ENCODE data around the gene EFCAB12.

The EFCAB12 gene

DNA sequence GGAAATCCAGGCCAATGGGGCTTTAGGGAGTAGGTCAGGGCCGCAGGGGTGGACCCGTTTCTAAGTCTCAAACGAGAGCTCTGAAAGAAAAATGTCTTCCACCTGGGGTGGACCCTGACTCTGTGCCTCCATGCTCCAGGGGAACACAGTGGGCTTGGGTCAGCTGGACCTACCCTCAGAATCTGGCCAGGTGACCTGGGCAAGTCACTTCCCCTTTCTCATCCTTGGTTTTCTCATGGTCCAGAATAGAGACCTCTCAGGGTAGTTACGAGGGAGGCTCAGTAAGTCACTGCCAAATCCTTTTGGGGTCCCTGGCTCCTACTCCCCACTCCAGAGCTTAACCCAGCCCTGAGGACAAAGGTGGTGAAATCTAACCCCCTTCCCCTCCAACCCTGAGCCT is 25.8 kb downstream of the EFCAB12 start:
- TF ChIP-seq, protein P1, sequence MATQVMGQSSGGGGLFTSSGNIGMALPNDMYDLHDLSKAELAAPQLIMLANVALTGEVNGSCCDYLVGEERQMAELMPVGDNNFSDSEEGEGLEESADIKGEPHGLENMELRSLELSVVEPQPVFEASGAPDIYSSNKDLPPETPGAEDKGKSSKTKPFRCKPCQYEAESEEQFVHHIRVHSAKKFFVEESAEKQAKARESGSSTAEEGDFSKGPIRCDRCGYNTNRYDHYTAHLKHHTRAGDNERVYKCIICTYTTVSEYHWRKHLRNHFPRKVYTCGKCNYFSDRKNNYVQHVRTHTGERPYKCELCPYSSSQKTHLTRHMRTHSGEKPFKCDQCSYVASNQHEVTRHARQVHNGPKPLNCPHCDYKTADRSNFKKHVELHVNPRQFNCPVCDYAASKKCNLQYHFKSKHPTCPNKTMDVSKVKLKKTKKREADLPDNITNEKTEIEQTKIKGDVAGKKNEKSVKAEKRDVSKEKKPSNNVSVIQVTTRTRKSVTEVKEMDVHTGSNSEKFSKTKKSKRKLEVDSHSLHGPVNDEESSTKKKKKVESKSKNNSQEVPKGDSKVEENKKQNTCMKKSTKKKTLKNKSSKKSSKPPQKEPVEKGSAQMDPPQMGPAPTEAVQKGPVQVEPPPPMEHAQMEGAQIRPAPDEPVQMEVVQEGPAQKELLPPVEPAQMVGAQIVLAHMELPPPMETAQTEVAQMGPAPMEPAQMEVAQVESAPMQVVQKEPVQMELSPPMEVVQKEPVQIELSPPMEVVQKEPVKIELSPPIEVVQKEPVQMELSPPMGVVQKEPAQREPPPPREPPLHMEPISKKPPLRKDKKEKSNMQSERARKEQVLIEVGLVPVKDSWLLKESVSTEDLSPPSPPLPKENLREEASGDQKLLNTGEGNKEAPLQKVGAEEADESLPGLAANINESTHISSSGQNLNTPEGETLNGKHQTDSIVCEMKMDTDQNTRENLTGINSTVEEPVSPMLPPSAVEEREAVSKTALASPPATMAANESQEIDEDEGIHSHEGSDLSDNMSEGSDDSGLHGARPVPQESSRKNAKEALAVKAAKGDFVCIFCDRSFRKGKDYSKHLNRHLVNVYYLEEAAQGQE (IDR thresholded peaks at IDR 0.05; ENCODE audit: insufficient read depth in 1 of 2, low read depth in 2 of 2, low read length in 2 of 2), result no peak
- TF ChIP-seq TAF1 (IDR thresholded peaks at IDR 0.05; ENCODE audit: borderline replicate concordance, insufficient read depth, low read length) (no peak), FOXP2 (optimal IDR thresholded peaks at IDR 0.05; ENCODE audit: borderline replicate concordance, extremely low read depth, extremely low read length, insufficient read depth) (no peak), POLR2AphosphoS5 (IDR thresholded peaks at IDR 0.05; ENCODE audit: low read depth, low read length) (no peak), SIN3A (IDR thresholded peaks at IDR 0.05; ENCODE audit: borderline replicate concordance, insufficient read depth, low read length) (no peak)

- TF ChIP-seq TAF1 (IDR thresholded peaks at IDR 0.05; ENCODE audit: borderline replicate concordance, insufficient read depth, low read length) (no peak), POLR2AphosphoS5 (IDR thresholded peaks at IDR 0.05; ENCODE audit: low read depth, low read length) (no peak), FOXP2 (optimal IDR thresholded peaks at IDR 0.05; ENCODE audit: borderline replicate concordance, extremely low read depth, extremely low read length, insufficient read depth) (no peak), SIN3A (IDR thresholded peaks at IDR 0.05; ENCODE audit: borderline replicate concordance, insufficient read depth, low read length) (no peak)
- TF ChIP-seq, protein P1 (IDR thresholded peaks at IDR 0.05; ENCODE audit: insufficient read depth in 1 of 2, low read depth in 2 of 2, low read length in 2 of 2), result no peak
Observed at GRCh38 chr3:129402210-129402609, 26.2 kb downstream of the EFCAB12 start.

DNA sequence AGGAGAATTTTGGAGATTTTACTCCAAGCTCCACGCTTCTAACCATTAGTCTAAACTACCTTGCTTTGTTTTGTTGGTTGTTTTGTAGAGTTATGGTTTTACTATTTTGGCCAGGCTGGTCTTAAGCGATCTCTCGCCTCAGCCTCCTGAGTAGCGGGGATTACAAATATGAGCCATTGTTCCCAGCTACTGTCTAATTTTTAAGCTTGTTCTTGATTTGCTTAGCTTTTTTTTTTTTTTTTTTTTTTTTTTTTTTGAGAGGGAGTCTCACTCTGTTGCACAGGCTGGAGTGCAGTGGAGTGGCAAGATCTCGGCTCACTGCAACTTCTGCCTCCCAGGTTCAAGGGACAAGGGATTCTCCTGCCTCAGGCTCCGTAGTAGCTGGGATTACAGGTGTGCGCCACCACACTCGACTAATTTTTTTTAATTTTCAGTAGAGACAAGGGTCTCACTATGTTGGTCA is 28.5 kb downstream of the EFCAB12 start:
- no peak; the same call in 1 of the 2 replicates for TF ChIP-seq POLR2AphosphoS5 (IDR thresholded peaks at IDR 0.05; ENCODE audit: low read depth, low read length)
- no peak for TF ChIP-seq TAF1 (IDR thresholded peaks at IDR 0.05; ENCODE audit: borderline replicate concordance, insufficient read depth, low read length)
- TF ChIP-seq, protein P1 (IDR thresholded peaks at IDR 0.05; ENCODE audit: insufficient read depth in 1 of 2, low read depth in 2 of 2, low read length in 2 of 2), result no peak
- no peak for TF ChIP-seq FOXP2 (optimal IDR thresholded peaks at IDR 0.05; ENCODE audit: borderline replicate concordance, extremely low read depth, extremely low read length, insufficient read depth)
- no peak for TF ChIP-seq SIN3A (IDR thresholded peaks at IDR 0.05; ENCODE audit: borderline replicate concordance, insufficient read depth, low read length)

GRCh38 chr3:129399145-129399894 is 29.1 kb downstream of the EFCAB12 start:
- no peak for TF ChIP-seq FOXP2 (optimal IDR thresholded peaks at IDR 0.05; ENCODE audit: borderline replicate concordance, extremely low read depth, extremely low read length, insufficient read depth)
- TF ChIP-seq POLR2AphosphoS5 (IDR thresholded peaks at IDR 0.05; ENCODE audit: low read depth, low read length), result peak; percentile 57; the same call in 1 of the 2 replicates
- TF ChIP-seq TAF1 (IDR thresholded peaks at IDR 0.05; ENCODE audit: borderline replicate concordance, insufficient read depth, low read length), result peak; percentile 4; the same call in 1 of the 2 replicates

DNA sequence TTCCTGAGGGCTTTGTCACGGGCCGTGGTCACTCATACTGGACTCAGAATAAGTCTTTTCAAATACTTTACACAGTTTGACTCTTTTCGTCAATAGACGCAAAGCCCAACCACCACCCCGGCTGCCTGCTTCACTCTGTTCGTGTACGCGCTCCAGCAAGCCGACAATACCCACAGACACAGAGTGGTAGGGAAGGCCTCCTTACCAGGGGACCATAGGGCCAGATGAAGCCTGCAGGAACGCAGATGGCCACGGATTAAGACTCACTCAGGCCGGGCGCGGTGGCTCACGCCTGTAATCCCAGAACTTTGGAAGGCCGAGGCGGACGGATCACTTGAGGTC is 29.7 kb downstream of the EFCAB12 start:
- TF ChIP-seq SIN3A (IDR thresholded peaks at IDR 0.05; ENCODE audit: borderline replicate concordance, insufficient read depth, low read length) (no peak), FOXP2 (optimal IDR thresholded peaks at IDR 0.05; ENCODE audit: borderline replicate concordance, extremely low read depth, extremely low read length, insufficient read depth) (no peak), TAF1 (IDR thresholded peaks at IDR 0.05; ENCODE audit: borderline replicate concordance, insufficient read depth, low read length) (no peak), POLR2AphosphoS5 (IDR thresholded peaks at IDR 0.05; ENCODE audit: low read depth, low read length) (no peak)
- TF ChIP-seq, protein P1 (IDR thresholded peaks at IDR 0.05; ENCODE audit: insufficient read depth in 1 of 2, low read depth in 2 of 2, low read length in 2 of 2), result no peak
